Endothelial cell (in vitro differentiated cells): ENCODE data around the gene SEC62. TPM values are rescaled to one million over a fixed set of nuclear protein-coding genes. Genes with fewer than 3 reads are reported as not detected.

Experiments used
- DNase-seq: peaks from one replicate; pipeline ENCODE4 v3.0.0; 2021; ENCODE audit warnings: low spot score
- H3K27ac Mint-ChIP-seq: one replicate; pipeline ENCODE4 v1.8.0; 2021; ENCODE audit warnings: mixed read lengths, inconsistent platforms; ENCODE audit not compliant: unreplicated experiment
- H3K27me3 Mint-ChIP-seq: one replicate; pipeline ENCODE4 v1.8.0; 2021; ENCODE audit warnings: mild to moderate bottlenecking, moderate library complexity, mixed read lengths, inconsistent platforms; ENCODE audit not compliant: unreplicated experiment
- H3K36me3 Mint-ChIP-seq: one replicate; pipeline ENCODE4 v1.8.0; 2021; ENCODE audit warnings: mild to moderate bottlenecking, low read depth, mixed read lengths, inconsistent platforms; ENCODE audit not compliant: unreplicated experiment
- H3K4me1 Mint-ChIP-seq: one replicate; pipeline ENCODE4 v1.8.0; 2021; ENCODE audit warnings: mild to moderate bottlenecking, mixed read lengths, inconsistent platforms; ENCODE audit not compliant: unreplicated experiment
- H3K4me3 Mint-ChIP-seq: one replicate; pipeline ENCODE4 v1.8.0; 2021; ENCODE audit warnings: mild to moderate bottlenecking, mixed read lengths, inconsistent platforms; ENCODE audit not compliant: unreplicated experiment
- H3K9me3 Mint-ChIP-seq: one replicate; pipeline ENCODE4 v1.8.0; 2021; ENCODE audit warnings: mixed read lengths, inconsistent platforms; ENCODE audit not compliant: unreplicated experiment
- total RNA-seq: library from RNA; stranded (reverse); fragmentation: NEBNext Ultra II Directional; extraction: Animal tissue kit (Norgen Biotek cat#: 25700); gene quantifications from one replicate; pipeline ENCODE4 v1.2.1, GENCODE V29; 2021; ENCODE audit not compliant: unreplicated experiment
- TF ChIP-seq, protein P1 (sequence below): fragments of 200-600 bp; sonication (generic); IDR thresholded peaks from one replicate; pipeline ENCODE4 v1.5.0; 2021; ENCODE audit warnings: antibody characterized with exemption; ENCODE audit not compliant: unreplicated experiment

Gene SEC62
- total RNA-seq, 1 donor from 2014 or later, result 89.3 TPM

DNA sequence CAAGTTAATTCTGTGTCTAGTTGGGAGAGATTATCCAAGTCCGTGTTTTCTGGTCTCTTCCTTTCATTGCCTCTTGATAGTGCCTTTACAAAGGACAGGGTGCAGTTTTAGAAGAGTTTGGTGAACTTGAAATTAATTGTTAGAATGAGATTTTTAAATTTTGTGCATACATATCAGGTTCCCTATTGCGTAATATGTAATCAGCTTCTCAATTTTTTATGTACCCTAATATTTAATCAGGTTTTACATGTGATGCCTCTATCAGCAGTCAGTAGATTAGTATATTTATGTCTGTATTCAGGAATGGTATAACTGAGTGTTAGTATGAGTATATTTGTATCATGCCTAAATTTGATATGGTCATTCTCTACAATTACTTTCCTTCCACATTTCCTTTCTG lies 4.9 kb downstream of the SEC62 start:
- no peak for DNase-seq
- Mint-ChIP-seq H3K4me3 (no peak overlapping the region), H3K27ac (no peak overlapping the region), H3K36me3 (peaks cover 8% of the 10 kb centered on the region), H3K9me3 (no peaks in the 10 kb centered on the region), H3K4me1 (peaks cover 18% of the 10 kb centered on the region), H3K27me3 (peaks cover 5% of the 10 kb centered on the region)
- TF ChIP-seq, protein P1, sequence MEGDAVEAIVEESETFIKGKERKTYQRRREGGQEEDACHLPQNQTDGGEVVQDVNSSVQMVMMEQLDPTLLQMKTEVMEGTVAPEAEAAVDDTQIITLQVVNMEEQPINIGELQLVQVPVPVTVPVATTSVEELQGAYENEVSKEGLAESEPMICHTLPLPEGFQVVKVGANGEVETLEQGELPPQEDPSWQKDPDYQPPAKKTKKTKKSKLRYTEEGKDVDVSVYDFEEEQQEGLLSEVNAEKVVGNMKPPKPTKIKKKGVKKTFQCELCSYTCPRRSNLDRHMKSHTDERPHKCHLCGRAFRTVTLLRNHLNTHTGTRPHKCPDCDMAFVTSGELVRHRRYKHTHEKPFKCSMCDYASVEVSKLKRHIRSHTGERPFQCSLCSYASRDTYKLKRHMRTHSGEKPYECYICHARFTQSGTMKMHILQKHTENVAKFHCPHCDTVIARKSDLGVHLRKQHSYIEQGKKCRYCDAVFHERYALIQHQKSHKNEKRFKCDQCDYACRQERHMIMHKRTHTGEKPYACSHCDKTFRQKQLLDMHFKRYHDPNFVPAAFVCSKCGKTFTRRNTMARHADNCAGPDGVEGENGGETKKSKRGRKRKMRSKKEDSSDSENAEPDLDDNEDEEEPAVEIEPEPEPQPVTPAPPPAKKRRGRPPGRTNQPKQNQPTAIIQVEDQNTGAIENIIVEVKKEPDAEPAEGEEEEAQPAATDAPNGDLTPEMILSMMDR, result no peak

DNA sequence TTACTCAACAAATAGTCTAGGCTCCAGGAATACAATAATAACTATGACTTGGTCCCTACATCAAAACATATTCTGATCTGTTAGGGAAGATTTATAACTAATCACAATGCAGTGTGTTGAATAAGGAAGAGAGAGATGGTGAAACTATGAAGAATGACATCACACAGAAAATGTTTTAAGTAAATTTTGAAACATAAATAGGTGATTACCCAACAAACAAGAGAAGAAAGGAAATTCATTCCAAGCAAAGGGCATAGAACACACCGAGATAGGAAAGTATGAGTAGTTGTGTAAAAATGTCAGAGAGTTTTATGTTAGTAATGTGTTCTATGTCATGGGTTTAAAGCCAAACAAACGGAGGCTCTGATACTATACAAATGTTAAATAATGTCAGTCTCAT lies 13.4 kb downstream of the SEC62 start:
- Mint-ChIP-seq H3K4me3 (no peak overlapping the region), H3K4me1 (peaks cover 22% of the 10 kb centered on the region), H3K9me3 (no peaks in the 10 kb centered on the region), H3K36me3 (peaks cover 30% of the 10 kb centered on the region), H3K27me3 (peaks cover 1% of the 10 kb centered on the region), H3K27ac (peak overlapping the region; percentile 26)
- TF ChIP-seq, protein P1, result no peak
- no peak for DNase-seq

DNA sequence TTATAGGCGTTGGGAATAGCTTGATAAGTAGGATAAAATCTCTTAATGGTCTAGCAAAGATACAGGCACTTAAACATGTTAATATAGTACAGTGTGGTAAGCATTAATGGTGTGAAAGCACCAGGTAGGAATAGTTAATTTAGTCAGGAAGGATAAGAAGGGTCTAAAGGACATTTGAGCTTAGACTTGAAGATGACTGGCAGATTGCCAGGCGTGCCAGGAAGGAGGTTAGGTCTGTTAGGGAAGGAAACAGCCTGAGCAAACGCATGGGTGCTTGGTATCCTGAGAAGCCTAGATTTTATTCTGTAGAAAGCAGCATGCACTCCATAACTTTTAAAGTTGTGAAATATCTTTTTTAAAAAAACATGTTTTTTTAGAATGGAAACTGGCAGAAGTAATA lies 17.7 kb downstream of the SEC62 start:
- TF ChIP-seq, protein P1, result no peak
- Mint-ChIP-seq H3K27ac (peak overlapping the region; percentile 20), H3K36me3 (peaks cover 28% of the 10 kb centered on the region), H3K9me3 (no peaks in the 10 kb centered on the region), H3K27me3 (no peaks in the 10 kb centered on the region), H3K4me3 (peak overlapping the region; percentile 48), H3K4me1 (peaks cover 22% of the 10 kb centered on the region)
- no peak for DNase-seq

DNA sequence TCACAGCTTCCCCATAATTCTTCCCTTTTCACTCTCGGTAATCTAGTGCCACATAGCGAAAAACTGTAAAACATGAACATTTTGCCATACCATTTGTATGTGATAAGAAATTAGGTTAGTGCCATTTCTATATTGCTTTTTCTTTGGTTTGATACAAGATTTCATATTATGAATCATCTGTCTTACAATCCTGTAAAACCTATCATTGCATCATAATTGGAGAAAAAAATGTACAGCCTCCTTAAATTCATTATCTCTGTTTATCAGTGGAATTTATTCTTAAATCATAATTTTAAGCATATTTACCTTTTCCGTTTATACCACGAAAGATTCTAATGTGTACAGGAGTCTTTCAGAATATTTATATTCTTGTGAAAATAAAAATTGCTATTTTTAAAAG lies 23.8 kb downstream of the SEC62 start:
- Mint-ChIP-seq H3K36me3 (peaks cover 5% of the 10 kb centered on the region), H3K27ac (no peak overlapping the region), H3K4me3 (no peak overlapping the region), H3K9me3 (no peaks in the 10 kb centered on the region), H3K27me3 (no peaks in the 10 kb centered on the region), H3K4me1 (peaks cover 5% of the 10 kb centered on the region)
- TF ChIP-seq, protein P1, result no peak
- DNase-seq, result no peak

DNA sequence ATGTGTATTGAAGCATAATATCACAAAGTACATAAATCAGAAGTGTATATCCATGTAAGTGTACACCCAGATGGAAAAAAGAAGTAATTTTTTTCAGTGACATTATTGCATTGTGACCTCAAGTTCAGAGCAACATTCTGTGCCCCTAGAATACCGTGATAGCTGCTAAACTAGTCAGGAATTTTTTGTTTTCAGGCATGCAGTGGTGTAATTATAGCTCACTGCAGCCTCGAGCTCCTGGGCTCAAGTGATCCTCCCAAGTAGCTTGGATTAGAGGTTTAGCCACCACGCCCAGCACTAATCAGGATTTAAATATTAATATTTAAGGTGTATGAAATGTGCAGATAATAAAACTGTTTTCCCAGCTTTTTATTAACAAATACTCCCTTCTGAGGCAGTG lies 25.5 kb downstream of the SEC62 start:
- no peak overlapping the region for H3K4me3 Mint-ChIP-seq
- no peak overlapping the region for H3K27ac Mint-ChIP-seq

More for the DNA sequence above, 25.5 kb downstream of the SEC62 start:
- DNase-seq, result no peak
- Mint-ChIP-seq H3K36me3 (peaks cover 12% of the 10 kb centered on the region), H3K27me3 (no peaks in the 10 kb centered on the region), H3K4me1 (peaks cover 5% of the 10 kb centered on the region), H3K9me3 (no peaks in the 10 kb centered on the region)
- TF ChIP-seq, protein P1, result no peak
